DMS153 treated with DMSO at 0.1 percent for 48 hours (cell line): ENCODE data around the gene UCN2.
"Not testable (repeated sequence)": the region's sequence is repeated elsewhere in the genome, so short reads cannot be mapped to it uniquely, and the experiment has no call there.

ENCODE experiments used
- DNase-seq: peaks from one replicate; lab custom pipeline; 2025; ENCODE audit not compliant: unreplicated experiment; lab: John Stamatoyannopoulos, UW

Gene UCN2

DNA sequence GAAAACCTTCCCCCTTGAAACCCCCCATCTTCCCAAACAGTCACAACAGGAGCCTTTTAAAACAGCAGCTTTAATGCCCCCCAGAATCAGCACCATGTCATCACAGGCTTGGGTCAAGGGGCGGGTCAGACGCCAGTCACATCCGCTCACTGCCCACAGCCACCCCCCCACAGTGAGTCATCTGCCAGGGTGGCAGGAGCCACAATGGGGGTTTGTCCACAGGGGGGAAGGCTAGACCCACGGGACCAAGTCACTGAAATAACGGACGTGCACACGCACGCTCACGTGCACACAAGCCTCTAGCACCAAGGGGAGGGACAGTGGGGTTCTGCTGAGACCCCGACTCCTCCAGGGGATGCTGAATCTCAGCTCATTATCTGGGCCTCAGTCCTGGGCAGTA is 441 bp upstream of the UCN2 start:
- DNase-seq: no peak

DNA sequence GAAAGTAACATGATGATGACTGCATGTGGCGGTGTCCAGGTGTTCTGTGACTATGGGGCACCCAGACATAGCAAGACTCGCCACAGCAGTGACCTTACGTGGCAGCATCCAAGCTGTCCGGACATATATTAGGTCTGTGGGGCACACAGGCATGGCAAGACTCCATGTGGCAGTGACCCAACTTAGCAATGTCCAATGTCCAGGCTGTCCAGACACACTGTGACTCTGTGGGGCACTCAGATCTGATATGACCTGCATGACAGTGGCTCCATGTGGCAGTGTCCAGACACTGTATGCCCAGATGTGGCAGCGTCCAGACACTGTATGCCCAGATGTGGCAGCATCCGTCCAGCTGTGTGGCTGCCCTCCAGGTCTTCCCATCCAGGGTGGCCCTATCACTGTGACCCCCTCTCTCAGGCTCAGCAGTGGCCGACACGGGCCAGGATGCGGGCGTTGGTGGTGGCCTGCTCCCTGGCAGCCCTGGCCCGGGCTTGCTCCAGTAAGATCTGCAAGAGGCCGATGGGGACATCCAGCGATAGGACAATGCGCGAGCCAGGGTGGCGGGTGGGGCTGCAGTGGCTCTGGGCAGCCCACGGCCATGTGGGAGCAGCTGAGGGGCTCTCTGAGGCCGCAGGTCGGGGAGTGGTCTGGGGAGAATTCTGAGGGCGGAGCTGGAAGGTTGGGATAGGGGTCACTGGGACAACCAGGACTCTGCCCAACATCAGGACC is 1.1 kb downstream of the UCN2 start:
- no peak for DNase-seq

DNA sequence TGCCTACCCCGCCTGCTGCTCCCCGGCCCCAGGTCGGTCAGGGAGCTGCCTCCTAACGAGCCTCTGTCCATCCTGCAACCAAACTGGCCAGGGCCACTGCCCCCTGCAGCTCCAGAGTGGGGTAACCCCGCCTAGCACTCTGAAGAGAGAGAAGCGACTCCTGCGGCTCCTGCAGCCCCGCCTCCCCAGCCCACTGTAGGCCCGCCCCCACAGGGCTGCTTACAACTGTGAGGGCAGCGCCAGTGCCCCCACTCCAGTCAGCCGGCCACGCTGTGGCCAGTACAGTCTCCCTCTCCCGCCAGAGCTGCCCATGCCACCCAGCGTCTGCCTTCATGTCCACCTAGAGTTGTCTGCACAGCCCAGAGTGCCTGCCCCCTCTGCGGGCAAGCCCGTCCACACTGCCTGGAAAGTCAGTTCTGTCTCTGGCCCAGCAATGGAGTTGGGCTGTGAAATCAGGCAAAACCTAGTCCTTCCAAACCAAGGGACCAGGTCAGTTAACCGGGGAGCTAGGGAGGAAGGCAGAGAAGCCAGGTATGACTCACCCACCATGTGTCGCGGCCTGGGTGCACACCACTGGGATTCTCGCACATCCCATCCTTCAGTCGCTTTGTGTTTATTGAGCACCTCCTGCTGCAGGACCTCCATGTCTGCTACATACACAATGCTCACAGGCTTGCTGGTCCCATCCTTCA is 2.4 kb downstream of the UCN2 start:
- no peak for DNase-seq

DNA sequence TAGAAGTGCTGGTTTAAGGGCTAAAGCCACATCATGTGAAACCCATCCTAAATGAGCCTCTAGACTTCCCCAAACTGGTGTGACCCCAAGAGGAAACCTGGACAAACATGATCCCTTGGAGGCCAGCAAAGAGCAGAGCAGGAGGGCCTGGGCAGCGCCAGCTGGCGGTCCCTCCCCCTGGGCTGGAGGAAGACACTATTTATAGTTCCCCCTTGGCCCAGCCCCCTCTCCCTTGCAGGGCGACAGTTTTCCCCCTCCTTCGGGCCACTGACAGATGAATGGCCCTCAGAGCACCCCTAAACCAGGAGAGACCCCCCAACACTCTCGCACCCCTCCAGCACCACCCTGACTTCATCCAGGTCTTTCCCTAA is 2.9 kb downstream of the UCN2 start:
- DNase-seq: no peak

DNA sequence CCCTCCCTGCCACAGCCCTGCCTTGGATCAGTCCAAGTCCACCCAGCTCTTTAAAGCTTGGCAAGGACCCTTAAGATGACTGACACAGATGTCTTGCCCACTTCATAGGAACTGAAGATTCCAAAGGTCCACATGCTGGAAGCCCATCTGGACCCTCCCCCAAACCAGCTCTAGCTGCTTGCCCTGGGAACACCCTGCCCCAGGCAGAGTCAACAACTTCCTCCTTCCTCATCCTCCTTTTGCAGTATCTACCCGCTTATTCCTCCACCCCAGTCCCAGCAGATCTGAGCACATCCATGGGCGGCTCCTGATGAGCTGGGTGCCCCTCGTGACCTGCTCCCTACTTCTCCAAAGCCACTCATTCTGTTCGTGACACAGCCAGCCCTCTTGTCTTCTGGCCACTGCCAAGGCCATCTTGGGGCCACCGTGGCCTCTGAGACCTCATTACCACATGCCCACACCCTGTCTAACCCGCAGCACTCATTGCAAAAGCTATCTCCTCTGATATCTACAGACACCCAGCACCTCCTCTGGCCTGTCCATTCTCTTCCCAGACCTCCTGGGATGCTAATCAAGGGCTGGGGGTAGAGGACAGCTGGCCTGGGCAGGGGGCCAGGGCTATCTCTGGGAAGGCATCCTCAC is 5.0 kb downstream of the UCN2 start:
- no peak for DNase-seq

DNA sequence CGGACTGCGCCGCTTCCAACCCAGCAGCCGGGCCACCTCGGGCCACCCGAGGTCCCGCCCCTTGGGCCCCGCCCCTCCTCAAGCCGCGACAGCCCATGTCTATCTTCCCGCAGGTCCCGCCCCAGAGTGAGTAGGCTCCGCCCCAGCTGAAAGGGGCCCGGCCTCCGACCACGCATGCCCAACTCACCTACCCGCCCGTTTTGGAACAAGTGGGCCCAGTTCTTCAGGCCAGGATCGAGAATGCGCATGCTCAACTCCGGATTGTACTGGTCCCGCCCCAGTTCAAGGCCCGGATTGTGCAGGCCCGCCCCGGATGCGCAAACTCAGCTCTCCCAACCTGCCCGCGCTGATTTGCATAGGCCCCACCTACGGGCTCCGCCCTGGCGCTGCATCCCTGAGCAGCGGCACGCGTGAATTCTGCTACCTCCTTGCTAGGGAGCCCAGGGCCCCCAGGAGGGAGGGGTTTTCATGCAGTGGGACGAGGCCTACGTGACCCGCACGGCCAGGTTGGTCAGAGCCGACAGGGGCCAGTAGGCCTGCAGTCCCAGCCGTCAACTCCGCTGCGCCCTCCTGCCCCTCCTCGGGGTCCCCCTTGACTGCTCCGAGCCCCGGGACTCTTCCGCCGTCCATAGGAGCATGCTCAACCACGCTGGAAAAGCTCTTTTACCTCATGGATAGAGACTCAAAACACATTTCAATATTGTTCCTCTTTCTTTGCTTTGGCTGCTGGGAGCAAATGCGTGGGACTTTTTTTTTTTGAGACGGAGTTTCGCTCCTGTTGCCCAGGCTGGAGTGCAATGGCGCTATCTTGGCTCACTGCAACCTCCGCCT is 6.6 kb downstream of the UCN2 start, which contains the start of gene PFKFB4:
PFKFB4 (minus strand) TSS at position 8 of the 831 bp plus-strand sequence. CDS start 26 bp downstream, outside the sequence.
- peak; percentile 84 for DNase-seq

DNA sequence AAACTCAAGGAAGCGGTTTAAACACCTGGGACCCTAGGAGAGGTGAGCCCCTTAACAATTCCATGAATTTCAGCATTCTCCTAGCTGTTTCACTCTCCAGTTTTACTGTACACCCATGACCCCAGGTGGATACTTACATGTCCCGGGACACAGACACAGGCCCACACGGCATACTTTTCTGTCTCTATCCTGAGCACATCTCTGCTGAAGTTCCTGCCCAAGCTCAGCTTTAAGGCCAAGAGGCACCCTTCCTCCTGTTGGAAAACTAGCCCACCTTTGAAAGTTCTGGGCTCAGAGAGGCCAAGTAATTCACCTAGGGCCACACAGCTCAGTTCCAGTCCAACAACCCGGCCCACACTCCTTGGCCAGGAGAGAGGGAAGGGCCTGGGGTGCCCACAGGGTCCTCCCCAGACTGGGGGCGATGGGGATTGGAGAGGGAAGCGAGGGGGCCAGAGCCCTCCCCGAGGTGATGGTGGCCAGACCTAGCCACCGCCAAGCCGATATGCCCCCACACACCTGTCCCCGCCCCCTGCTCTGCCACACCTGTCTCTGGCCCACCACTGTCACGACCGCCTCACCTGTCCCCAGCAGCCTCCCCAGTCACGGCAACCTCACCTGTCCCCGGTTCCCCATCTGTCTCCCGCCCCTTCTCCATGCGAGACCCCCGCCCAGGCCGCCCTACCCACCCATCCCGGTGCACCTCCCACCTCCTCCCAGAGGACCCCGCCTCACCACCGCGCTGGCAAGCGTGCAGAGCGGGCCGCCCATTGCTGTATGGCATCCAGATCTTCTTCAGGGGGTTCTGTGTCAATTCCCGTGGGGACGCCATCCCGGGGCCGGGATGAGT is 7.4 kb downstream of the UCN2 start:
- DNase-seq: no peak

DNA sequence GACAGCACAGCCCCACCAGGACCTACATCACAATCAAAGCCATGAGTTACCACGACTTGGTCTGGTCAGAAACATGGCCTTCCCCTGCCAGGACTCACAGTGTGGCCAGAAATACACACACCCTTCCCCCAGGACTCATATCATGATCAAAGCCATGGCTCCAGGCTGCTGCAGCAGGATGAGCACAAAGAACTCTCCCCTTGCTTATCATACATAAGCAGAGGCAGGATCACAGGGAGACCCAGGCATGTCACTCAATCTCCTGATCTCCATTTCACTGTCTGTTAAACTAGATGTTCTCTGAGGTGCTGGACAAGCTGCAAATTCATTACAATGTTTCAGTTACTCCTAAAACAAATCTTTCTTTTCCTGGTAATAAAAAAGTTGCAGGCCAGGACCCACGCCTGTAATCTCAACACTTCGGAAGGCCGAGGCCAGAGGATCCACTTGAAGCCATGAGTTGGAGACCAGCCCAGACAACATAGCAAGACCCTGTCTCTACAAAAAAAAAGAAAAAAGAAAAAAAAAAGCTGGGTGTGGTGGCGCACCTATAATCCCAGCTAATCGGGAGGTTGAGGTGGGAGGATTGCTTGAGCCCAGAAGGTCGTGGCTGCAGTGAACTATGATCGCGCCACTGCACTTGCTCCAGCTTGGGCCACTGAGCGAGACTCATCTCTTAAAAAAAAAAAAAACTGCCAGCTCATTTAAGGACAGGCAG is 8.2 kb downstream of the UCN2 start:
- no peak for DNase-seq

DNA sequence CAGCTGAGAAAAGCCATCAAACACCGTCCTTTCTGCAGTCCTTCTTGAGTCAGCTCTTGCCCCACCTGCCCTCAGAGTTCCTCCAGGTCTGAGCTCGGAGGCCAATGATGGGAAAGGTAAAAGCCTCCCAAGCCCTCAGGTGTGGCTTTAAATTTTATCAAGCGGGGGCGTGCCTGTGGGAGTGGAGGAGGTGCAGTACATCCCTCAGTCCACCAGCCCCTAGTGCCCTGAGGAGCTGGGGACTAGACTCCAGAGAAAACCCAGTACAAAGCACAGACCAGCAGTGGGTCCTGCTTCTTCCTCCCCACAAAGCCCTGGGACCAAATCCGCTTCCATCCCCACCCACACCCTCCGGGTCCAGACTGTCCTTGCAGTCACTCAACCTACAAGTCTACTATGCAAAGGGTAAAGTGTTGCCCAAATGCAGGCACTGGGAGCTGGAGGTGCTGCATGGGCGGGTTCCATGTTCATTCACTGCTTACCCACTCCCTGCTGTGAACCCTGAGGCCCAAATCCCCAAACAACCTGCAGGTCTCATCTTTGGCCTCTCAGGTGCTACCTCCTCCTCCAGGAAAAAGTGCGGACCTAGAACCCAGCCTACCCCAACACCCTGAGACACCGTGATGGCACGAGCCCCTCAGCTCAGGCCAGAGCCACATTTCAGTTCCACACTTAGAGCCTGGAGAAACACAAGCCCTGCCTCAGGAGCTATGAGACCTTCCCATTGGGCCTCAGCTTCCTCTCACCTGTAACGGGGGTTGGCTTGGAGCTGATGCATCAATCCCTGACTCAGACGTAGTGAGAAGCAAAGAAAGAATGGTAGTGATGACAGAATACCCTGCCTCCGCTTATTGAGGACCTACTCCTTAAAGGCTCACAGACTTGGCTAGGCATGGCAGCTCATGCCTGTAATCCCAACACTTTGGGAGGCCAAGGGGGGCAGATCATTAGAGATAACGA is 9.4 kb downstream of the UCN2 start:
- no peak for DNase-seq

DNA sequence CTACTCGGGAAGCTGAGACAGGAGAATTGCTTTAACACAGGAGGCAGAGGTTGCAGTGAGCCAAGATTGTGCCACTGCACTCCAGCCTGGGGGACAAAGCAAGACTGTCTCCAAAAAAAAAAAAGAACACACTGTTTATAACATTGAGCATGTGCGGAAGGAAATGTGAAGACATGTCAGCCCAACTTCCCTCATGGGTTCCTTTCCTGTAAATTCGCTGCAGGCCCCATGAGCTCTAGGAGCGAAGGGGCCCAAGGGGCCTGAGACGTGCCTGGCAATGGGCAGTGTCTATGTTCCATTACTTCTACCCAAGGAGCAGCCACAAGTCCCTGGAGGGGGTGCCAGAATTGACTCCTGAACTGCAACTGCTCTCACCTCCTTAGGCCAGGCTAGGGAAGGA is 10.2 kb downstream of the UCN2 start:
- DNase-seq: no peak

DNA sequence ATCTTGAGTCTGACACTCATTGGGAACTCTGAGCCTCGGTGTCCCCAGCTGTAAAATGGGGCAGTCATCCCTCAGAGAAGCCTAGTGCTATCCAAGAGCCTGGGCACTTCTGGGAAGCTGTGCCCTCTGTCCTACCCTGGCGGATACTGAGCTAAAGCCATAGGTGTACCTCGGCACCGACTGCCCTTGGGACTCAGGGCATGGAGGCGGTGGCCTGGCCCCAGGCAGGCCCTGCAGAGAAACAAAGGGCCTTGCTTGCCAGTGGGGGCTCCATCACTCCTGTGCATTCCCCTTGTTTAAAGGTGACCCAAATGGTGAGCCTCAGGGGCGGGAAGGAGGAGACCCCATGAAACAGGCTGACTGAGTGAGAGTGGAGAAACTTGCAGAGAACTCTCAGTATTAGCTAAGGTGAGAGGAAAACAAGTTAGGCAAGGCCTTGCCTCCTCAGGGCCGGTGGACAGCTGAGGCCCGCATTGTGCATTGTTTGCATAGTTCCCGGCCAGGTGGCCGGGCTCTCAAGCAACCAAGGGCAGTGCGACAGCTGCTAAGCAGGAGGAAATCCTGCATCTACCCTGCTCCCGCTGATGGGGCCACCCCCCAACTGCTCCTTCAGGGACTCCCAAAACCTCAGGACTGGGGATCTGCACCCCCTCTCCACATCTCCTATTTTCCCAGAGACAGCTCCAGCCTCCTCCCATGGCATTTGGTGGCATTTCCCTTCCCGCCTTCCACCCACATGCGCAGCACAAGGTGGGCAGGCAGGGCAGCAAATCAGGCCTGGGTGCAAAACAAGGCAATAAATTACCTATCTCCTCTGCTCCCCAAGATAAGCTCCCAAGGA is 11.2 kb downstream of the UCN2 start:
- DNase-seq: no peak

DNA sequence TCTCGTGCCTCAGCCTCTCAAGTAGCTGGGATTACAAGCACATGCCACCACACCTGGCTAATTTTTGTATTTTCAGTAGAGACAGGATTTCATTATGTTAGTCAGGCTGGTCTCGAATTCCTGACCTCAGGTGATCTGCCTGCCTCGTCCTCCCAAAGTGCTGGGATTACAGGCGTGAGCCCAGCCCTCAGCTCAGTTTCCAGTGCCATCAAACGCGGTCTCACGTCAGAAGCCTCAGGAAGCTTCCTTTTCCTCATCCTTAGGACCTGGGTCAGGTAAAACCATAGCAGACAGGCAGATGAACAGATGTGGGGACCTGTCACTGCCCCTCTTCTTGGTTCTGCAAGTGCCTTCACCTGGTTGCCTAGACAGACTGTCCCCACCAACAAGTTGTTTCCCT is 11.9 kb downstream of the UCN2 start:
- not testable (repeated sequence) for DNase-seq

DNA sequence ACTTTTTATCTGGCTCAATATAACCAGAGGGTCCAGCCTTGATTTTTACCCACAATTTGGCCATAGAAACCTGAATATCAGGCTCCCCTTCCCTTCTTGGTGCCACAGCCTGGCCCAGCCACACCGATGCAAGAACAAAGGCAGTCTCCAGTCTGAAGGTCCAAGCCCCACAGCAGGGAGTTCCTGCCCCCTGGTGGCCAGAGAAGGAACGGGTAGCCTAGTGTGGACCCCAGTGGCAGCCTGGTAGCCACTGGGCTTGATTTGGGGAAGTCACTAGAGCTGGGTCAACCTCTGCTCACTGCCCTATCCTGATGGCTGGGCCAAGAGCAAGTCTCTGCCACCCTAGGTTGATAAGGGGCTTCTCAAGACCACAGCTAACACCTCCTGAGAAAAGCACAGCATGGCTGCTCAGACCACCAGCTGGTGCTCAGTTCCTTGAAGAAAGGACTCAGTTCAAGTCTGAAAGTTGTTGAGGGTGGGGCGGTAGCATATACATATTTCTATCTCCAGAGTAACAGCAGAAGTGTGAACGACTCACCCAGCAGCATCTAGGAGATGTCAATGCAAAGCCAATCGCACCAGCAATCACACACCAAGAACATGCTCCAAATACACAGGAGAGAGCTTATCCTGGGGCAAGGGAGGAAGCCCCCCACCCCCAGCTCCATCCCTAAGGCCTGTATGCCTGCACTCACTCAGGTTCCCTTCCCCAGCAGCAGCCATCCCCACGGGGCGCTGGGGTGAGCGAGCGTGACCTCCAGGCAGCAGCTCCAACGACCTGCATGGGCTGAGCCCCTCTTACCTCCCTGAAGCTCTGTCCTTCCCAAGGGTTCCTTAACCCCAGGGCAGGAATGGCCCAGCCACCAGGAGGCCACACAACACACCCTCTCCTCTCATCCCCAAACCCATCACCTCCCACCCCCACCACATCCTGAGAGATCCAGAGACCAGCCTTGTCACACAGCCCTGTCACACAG is 14.6 kb downstream of the UCN2 start:
- peak; percentile 20 for DNase-seq

DNA sequence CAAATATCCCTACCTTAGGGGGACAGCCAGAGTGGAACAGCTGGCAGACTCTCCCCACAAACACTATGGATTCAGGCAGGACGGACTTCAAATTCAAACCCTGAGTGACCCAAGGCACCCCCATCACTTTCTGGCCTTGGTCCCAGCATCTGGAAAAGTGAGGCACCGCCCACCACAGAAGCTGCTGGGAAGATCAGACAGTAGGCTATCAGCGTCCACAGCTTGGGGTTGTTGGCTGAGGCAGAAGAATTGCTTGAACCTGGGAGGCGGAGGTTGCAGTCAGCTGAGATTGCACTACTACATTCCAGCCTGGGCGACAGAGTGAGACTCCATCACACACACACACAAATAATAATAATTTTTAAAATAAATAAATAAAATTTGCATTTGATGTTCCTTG is 15.5 kb downstream of the UCN2 start:
- no peak for DNase-seq

DNA sequence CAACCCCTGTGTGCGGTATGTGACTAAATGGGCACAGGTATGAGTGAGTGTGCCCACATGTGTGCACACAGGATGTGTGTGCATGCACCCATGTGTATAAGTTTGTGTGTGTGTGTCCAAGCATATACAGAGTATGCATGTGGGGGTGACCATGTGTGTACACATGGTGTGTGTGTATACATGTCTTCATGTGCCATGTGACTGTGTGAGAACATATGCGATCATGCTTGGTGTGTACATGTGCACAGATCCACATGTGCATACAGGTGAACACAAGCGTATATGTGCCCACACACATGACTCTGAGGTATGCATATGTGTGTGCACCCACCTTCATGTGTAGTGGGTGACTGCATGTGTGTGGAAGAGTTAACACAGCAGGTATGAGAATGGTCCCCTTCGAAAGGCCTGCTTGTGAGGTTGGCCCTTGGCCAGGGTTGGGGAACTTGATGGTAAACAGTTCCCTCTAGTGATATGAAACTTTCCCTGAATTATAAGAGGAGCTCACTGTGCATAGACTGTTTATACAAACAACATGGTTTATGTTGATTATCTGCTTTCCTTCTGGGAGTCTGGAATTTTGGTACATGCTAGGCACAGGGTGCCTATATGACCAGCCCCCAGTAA is 17.3 kb downstream of the UCN2 start:
- no peak for DNase-seq

DNA sequence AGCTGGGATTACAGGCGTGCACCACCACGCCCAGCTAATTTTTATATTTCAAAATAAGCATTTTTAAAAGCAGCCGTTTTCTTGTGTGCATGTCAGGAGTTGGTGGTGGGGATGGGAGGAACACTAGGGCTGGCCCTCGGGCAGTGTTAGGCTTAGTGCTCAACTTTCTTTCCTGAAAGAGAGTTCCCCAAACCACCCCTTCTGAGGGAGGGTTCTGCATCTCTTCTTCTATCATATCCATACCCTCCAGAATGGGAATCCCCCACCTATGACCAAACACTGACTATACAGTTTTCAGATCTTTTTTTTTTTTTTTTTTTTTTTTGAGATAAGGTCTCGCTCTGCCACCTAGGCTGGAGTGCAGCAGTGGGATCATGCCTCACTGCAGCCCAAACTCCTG is 19.4 kb downstream of the UCN2 start:
- DNase-seq: no peak
